K562 (cell line): ENCODE results near the gene UGT2B15.

Experiments
- CTCF ChIP-seq, 3 experiments: IDR thresholded peaks in 2 of 3; conservative IDR thresholded peaks in 1 of 3; 2 replicates each; pipeline ENCODE4 v1.5.1; 2011 to 2012; ENCODE audit warnings: low read length in 3 of 3, mild to moderate bottlenecking in 3 of 3, control low read depth in 2 of 3, improper control_type of control experiment in 1 of 3, inconsistent platforms in 1 of 3, low read depth in 1 of 3, mixed read lengths in 1 of 3, moderate library complexity in 1 of 3; ENCODE audit not compliant: insufficient read depth in 2 of 3
- EZH2 ChIP-seq: IDR thresholded peaks from 2 replicates; pipeline ENCODE4 v1.6.1; 2012; ENCODE audit warnings: low read depth, mild to moderate bottlenecking, inconsistent platforms, low read length, borderline replicate concordance
- POLR2A ChIP-seq: fragments of 450-650 bp; conservative IDR thresholded peaks from 2 replicates; pipeline ENCODE4 v1.6.1; 2016
- SMARCA4 ChIP-seq: fragments of 450-650 bp; IDR thresholded peaks from 2 replicates; pipeline ENCODE4 v1.6.1; 2016
- TAF1 ChIP-seq: IDR thresholded peaks from 2 replicates; pipeline ENCODE4 v1.6.1; 2011; ENCODE audit warnings: mild to moderate bottlenecking, low read length, moderate library complexity; ENCODE audit not compliant: insufficient read depth, control insufficient read depth, severe bottlenecking; ENCODE audit errors: extremely low read depth
- XRCC3 ChIP-seq: fragments of 450-650 bp; IDR thresholded peaks from 2 replicates; pipeline ENCODE4 v1.6.1; 2017; ENCODE audit warnings: mild to moderate bottlenecking, moderate library complexity
- ZKSCAN1 ChIP-seq: fragments of 150-350 bp; IDR thresholded peaks from 2 replicates; pipeline ENCODE4 v1.6.1; 2016; ENCODE audit warnings: low read depth, low read length

DNA sequence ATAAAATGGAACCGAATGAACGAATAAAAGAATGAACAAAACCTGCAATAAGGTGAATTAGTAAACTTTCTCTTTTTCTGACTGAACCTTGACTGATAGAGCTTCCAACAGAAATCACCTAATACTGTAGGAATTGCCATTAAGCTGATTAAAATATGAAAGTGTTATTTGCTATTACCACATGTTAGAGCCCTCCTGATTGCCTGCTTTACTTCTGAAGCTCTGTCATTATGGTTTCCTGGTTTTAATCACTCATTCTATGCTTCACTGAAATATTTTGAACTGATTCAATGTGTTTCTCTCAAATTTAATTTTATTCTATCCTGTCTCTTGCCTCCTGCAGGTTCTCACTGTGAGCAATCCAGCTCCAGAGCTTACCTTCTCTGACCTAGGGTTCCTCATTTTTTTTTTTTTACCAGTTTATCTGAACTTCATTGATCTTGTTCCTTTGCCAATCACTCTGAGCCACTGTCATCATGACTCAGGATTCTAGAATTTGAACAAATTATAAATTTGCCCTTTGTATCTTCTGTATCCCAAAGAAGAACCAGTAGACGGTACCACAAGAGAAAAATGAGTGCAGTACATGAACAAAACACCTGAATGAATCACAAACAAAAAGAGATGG, 48.1 kb upstream of the UGT2B15 start:
- TF ChIP-seq CTCF (IDR thresholded peaks at IDR 0.05 in 2 of 3, conservative IDR thresholded peaks at IDR 0.05 in 1 of 3; ENCODE audit: insufficient read depth in 2 of 3, low read depth in 1 of 3, low read length in 3 of 3) (no peak), TAF1 (no peak), POLR2A (no peak), EZH2 (no peak), SMARCA4 (no peak), ZKSCAN1 (no peak), XRCC3 (no peak)
